HG03469 (cell line): ENCODE measurements around the gene SH3BP5.
A peak's percentile ranks its signal among the peaks of the same experiment; 100 is the strongest.
"Not testable (repeated sequence)": the region's sequence is repeated elsewhere in the genome, so short reads cannot be mapped to it uniquely, and the experiment has no call there.

Experiments used
- ATAC-seq: cut with Tn5 transposase; IDR thresholded peaks from one replicate; pipeline ENCODE4 v1.9.1; 2021; ENCODE audit warnings: mild to moderate bottlenecking, moderate library complexity, moderate number of reproducible peaks; ENCODE audit not compliant: unreplicated experiment

Gene SH3BP5, protein sequence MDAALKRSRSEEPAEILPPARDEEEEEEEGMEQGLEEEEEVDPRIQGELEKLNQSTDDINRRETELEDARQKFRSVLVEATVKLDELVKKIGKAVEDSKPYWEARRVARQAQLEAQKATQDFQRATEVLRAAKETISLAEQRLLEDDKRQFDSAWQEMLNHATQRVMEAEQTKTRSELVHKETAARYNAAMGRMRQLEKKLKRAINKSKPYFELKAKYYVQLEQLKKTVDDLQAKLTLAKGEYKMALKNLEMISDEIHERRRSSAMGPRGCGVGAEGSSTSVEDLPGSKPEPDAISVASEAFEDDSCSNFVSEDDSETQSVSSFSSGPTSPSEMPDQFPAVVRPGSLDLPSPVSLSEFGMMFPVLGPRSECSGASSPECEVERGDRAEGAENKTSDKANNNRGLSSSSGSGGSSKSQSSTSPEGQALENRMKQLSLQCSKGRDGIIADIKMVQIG

DNA sequence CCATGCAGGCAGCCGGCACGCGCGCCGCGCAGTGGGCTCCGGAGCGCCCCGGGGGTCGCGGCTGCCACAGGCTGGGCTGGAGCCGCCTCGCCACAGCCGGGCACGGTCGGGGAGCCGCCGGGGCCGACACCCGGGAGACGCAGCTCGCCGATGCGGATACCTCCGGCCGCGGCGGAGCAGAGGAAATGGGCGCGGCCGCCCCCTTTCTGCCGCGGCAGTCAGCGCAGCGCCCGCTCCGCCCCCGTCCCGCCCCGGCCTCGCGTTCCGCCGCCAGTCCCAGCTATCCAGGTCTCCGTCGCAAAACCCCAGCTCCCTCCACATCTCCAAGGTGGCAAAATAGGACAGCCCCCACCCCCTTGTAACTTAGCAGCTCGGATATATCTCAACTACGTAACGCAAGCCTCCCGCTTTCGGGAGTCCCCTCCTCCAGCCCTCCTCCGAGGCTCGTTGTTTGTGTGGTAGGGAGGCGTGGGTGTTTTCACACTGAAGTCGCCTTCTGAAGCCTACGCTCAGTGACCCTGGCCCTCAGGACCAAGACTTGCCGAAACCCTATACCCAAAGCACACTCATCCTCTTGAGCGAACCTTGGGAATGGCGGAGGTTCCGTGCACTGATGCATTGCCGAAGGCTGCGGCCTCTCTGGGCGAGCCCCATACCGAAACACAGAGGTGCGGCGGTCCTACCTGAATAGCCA is at the start of gene SH3BP5:
TSS of gene SH3BP5 (minus strand) at position 182 of the 694 bp plus-strand sequence. CDS start at position 4, 178 bp downstream.
- peak; percentile 46 for ATAC-seq

DNA sequence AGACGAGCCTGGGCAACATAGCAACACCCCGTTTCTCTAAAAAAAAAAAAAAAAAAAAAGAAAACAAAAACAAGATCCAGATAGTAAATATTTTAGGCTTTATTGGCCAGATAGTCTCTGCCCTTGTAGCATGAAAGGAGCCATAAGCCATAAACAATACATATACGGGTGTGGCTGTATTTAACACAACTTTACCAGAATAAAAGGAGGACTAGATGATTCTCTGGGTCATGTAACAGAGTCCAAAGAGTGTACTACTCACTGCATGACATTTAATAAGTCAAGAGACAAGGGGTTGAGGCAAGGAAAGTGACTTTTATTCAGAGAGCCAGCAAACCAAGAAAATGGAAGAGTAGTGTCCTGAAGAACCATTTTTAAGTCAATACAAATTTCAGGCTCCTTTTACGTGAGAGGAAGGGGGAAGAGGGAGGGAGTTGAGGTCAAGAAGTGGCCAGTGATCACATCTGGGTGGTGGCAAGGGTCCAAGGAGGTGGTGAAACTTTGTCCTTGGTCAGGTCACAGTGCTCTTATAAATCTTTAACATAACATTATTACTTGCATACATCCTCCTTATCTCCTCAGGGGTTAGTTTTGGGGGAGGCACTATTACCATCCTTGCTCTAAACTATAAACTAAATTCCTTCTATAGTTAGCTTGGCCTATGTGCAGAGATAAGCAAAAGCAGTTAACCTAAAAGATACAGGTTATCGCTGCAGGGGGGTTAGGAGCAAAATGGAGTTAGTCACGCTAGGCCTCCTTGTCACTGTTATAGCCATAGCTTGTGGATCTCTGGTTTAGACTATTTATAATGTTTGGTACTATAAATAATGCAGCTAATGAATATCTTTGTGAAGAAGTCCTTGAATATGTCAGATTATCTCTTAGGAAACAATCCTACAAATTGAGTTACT is 48.8 kb upstream of the SH3BP5 start:
- ATAC-seq, result no peak

DNA sequence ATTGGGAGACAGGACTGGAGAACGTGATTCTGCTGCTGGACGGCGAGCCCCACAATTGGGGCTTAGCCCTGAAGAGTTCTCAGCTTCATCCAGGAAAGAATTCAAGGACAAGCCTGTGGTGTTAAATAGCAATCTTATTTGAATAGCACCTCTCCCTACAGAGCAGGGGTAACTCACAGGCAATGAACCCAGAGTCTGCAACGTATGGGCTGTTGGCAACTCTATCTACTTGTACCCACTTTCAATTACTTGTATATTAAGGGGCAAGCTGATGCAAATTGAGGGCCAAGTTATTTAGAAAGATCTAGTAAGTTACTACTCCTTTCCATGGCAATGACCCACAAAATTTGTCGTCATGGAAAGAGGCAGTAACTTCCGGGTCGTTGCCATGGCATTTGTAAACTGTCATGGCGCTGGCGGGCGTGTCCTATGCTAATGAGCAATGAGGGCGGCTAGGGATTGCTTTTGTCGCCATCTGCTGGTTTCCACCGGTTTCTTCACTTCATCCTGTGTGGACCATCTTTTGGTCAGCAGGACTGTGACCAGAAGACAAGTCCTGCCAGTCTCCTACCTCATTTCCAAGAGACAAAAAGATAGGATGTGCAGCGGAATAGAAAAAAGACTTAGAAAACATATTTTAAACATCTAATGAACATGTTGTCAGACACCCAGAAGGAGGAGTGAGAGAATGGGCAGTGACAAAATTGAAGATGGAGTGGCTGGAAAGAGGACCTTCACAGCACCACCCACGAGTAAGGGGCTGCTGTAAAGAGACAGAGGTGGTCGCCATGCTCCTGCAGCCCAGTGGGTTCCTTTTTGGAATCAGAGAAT is 45.8 kb upstream of the SH3BP5 start:
- peak; percentile 60 for ATAC-seq

DNA sequence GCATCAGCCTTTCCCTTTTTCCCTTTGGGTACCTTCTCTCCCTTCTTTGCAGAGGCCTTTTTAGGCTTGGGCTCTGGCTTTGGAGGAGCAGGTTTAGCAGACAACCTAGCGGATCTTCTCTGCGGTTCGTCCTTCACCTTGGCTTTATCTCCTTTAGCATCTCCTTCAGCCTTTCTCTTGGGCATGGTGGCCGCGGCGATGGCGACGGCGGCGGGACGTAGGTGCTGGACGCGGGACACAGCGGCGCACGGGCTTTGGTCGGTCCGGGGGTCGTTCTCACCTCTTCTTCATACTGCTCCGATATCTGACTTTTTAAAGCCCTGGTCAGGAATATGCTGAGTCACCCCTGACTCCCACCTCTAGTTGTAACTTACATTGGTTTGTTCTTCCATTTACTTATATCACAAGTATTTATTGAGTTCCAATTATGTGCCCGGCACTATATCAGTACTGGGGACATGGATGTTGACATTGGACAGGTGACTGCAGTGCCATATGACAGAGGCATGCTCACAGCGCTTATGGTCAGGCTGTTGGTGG is 43.1 kb upstream of the SH3BP5 start:
- no peak for ATAC-seq

DNA sequence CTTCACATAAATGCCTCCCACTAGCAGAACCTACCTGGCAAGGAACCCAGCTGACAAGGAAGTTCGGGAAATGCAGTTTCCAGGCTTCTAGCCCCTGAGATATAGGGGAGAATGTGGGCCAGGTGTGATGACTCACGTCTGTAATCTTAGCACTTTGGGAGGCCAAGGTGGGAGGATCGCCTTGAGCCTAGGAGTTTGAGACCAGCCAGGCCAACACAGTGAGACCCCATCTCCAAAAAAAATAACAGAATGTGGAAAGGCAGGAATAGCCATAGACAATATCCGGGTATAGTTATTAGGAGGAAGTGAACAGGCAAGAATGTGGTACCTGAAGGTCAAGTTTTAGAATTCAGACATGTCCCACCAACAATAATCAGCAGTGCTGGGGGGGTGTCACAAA is 40.5 kb upstream of the SH3BP5 start:
- no peak for ATAC-seq

DNA sequence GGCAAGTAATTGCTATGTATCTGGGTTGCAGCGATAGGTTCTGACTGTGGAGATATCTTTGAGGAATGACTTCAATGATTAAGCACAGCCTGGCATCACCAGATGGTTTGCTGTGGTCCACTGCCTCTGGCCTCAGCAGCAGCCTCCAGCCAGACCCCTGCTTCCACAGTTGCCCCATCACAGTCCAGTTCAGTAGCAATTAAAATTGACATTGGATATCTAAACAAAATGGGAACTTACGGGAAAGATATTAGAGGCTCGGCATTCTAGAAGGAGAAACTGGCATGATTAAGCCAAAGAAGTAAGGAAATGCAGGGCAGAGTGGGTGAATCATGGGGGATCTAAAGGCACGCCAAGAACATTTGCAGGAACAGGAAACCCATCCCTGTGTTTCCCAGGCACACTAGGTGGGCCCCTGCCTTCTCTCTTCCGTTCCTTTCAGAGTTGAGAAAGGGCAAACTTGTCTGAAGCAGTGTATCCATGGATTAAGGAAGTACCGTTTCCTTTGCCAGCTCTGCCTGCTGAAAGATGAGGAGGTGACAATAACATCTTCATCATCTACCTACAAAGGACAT is 36.3 kb upstream of the SH3BP5 start:
- ATAC-seq, result no peak

DNA sequence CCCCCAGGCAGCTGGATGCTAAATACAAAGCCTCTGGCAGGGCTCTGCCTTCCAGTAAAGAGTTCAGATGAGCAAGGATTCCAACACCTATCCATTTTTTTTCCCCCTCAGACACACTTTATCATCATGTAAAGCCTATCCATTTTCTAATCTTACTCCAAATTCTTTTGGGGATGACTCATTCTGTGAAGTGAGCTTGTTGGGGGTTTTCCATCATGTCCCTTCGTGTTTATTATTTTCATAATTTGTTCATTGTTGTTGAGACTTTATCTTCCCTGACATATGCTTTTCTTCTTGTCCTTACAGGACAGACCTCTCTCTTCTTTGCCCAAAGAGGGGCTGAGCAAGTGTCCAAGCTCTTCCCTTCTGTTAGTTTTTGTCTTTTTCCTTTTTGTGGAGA is 34.7 kb upstream of the SH3BP5 start:
- no peak for ATAC-seq

DNA sequence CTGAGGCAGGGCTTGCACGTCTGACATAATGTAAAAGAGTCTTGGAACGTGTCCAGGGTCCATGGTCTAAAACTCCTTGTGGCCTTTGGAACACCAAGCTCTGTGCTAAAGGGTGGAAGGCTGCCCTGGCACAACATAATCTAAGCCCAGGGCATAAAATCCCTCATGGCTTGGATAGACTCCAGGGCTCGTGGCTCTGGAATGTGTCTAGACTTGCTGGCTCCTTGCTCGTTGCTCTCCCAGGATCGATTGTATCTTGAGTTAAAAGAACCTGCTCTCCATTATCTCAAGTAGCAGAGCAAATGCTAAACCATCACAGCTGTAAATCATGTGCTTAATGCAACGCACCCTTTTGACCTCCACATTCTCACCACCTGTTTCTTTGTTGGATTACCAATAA is 31.7 kb upstream of the SH3BP5 start:
- ATAC-seq, result not testable (repeated sequence)

DNA sequence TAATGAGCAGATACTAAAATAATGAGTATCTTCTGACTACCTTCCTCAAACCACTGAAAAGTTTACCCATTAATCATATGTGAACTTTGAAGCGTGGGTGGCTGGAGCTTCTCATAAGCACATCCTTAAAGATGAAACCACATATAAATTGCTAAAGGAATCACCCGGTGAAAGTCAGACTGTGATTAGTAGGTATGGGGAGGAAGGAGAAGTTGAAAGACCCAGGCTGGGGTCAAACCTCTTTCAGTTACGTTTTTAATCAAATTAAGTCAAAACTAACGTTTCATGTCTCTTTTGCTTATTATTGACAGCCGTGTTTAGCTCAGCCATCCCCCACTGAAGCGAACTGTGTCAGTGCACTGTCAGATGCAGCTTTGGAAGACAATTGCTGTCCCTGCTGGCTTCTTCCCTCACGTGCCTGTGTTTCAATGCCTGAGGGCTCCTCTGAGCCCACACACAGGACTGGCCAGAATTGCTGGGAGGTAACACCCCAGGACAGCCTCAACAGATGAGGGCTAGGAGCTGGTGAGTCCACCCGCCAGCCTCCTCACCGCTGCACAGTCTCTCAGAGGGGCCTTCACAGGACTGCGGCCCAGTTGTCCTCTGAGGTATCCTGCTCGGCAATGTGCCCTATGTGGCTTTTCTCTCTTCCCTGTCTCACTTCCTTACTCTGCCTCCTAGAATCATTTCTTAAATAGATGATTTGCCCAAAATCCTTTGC is 29.3 kb upstream of the SH3BP5 start:
- ATAC-seq, result peak; percentile 71

DNA sequence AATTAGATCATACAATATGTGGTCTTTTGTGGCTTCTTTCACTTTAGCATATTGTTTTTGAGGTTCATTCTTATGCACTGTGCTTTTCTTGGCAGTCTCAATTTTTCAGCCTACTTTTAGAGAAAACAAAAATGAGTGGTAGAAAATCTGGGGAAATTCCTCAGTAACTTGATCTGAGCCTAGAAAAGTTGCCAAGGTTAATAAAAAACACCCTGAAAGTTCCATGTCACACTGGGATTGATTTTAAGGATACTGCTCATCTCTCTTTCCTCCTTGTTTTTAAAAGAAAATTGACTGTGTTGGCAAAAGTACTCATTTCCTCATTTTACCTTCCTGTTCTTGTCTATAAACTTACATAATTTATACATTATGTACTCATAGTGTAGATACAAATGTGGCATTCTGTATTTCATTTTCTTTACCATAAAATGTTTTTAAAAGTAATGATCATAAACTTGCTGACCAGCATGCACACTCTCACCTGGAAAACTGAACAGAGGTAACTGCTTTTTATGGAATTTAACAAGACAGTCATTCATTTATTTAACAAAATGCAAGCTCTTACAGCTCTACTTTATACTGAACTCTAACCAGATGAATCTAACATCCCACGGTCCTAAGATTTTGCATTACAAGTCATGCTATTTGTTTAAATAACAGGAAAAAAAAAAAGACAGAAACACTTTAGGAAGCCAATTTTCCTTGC is 28.6 kb upstream of the SH3BP5 start:
- ATAC-seq, result no peak

DNA sequence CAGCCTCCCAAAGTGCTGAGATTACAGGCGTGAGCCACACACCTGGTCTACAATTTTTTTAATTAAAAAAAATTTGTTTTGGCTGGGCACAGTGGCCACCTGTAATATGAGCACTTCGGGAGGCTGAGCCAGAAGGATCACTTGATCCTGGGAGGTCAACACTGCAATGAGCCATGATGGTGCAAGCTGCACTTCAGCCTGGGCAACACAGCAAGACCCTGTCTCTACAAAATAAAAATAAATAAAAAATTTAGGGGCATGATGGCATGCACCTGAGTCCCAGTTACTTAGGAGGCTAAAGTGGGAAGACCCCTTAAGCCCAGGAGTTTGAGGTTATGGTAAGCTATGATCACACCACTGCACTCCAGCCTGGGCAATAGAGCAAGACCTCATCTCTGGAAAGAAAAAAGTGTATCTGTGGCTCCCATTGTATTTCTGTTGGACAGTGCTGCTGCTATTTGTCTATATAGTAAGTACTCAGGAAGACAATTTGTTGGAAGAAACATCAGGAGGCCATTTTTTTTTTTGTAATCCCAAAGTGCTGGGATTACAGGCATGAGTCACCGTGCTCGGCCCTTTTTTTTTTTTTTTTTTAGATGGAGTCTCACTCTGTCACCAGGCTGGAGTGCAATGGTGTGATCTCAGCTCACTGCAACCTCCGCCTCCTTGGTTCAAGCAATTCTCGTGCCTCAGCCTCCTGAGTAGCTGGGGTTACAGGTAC is 27.5 kb upstream of the SH3BP5 start:
- ATAC-seq, result no peak

DNA sequence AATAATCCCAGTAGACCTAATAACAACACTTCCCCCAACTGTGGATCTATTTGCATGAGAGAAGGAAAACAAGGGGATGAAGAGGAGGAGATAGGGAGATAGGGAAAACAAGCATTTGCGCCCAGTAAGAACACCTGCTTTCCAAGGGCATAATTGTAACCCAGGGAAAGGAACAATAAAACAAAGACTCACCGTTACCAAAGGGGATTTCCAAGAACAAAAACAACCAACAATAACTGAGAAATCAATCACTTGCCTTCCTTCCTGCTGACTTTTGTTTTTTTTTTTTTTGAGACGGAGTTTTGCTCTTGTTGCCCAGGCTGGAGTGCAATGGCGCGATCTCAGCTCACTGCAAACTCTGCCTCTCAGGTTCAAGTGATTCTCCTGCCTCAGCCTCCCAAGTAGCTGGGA is 24.3 kb upstream of the SH3BP5 start:
- not testable (repeated sequence) for ATAC-seq

DNA sequence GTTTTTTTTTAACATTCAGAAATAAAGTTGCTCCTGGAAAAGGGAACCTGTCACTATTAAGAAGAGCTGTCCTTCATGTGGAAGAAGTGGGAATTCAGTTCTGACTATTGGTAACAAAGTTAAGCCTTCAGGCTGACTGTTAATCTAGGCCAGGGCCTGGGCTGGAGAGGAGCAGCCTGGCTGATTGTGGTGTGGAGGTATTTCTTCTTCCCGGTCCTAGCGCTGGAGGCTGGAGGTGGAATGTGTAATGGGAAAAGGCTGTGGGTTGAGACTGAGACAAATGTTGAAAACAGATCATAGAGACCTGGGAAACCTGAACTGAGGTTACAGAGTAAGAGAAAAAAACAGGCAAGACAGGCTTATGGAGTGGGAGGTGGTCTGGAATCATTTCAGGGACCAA is 23.8 kb upstream of the SH3BP5 start:
- no peak for ATAC-seq

DNA sequence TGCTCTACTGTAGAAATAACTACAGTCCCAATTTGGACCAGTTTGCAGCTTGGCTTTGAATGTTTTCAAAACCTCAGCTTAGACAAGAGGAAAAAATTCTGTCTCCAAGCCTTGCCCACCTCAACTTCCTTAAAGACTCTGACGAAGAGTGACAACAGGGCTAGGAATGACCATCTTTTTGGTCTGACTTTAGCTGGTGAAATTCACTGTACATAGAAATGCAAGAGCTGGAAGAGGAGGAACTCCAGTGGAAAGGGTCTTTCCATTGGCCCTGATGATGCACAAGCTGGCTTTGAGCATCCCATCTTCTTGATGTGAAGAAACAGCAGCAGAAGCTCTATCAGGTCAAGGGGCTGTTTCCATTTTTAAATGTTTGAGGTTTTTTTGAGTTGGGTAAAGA is 22.7 kb upstream of the SH3BP5 start:
- ATAC-seq, result no peak

DNA sequence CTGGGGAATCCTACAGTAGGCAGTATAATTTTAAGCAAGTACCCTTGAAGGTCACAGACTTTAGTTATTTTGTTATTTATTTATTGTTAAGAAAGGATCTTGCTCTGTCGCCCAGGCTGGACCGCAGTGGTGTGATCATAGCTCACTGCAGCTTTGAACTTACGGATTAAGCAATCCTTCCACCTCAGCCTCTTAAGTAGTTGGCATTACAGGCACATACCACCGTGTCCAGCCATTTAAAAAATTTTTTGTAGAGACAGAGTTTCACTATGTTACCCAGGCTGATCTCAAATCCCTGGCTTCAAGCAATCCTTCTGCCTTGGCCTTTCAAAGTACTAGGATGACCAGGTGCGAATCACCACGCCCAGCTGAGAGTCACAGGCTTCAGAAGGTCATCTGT is 22.1 kb upstream of the SH3BP5 start:
- no peak for ATAC-seq

DNA sequence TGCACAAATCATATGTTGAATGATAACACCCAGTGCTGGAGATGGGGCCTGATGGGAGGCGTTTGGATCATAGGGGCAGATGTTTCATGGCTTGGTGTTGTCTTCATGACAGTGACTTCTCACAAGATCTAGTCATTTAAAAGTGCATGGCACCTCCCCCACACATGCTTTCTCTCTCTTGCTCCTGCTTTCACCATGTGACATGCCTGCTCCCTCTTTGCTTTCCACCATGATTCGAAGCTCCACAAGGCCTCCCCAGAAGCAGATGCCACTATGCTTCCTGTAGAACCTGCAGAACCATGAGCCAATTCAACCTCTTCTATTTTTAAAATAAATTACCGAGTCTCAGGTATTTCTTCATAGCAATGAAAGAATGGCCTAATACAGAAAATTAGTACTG is 17.8 kb upstream of the SH3BP5 start:
- ATAC-seq, result no peak

DNA sequence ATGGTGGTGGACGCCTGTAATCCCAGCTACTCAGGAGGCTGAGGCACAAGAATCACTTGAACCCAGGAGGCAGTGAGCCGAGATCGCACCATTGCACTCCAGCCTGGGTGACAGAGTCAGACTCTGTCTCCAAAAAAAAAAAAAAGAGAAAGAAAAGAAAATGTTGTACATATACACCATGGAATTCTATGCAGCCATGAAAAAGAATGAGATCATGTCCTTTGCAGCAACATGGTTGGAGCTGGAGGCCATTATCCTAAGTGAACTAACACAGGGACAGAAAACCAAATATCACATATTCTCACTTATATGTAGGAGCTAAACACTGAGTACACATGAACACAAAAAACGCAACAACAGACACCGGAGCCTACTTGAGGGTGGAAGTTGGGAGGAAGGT is 17.1 kb upstream of the SH3BP5 start:
- ATAC-seq, result not testable (repeated sequence)

DNA sequence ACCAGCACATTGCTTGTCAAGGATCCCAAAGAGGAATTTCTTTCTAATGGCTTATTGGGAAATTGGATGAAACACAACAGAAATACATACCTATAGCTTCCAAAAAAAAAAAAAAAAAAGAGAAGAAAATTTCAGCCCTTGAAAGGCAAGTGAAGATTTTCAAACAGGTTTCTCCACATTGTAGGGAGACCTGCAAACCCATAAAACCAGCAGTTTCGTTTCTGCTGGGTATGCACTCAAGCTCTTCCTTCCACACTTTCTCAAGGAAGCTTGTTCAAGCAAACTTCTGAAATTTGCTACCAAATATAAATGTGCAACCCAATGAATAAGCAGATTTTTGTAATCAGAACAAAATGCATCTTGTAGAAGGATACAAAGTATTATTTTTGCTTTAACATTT is 15.9 kb upstream of the SH3BP5 start:
- no peak for ATAC-seq
